ENCODE measurements around the gene UCK1.
"Not testable (repeated sequence)": the region's sequence is repeated elsewhere in the genome, so short reads cannot be mapped to it uniquely, and the experiment has no call there.

Gene UCK1

DNA sequence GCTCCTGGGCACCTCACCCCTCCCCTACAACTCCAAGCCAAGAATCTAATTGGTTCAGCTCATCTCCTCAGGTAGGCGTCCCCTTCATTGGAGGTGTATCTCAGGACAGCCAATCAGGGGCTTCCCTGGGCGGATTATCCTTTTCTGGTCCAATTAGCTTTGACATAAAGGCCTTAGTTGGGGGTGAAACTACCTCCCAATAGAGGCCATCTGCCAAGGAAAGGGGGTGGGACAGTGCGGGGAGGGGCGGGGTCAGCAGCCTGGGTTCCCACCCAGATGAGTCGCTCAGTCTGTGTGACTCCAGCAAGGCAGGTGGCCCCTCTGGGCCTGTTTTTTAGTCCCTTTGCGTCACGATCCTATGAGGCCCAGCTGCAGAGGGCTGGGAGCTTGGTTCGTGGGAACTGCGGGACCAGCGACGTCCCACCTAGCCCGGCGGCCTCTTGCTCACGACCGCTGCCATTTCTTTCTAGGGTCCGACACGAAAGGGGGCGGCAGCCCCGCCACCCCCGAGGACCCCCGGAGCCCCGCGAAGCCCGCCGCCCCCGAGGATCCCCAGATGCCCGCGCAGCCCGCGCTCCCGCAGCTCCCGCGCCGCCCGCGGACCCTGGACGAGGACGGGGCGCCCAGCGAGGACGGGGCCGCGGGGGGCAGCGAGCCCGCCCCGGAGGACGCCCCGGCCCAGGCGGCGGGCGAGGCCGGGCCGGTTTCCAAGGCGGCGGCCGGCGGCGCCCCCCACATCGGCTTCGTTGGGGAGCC is 23.2 kb upstream of the UCK1 start:
- peak; percentile 8 for DNase-seq

DNA sequence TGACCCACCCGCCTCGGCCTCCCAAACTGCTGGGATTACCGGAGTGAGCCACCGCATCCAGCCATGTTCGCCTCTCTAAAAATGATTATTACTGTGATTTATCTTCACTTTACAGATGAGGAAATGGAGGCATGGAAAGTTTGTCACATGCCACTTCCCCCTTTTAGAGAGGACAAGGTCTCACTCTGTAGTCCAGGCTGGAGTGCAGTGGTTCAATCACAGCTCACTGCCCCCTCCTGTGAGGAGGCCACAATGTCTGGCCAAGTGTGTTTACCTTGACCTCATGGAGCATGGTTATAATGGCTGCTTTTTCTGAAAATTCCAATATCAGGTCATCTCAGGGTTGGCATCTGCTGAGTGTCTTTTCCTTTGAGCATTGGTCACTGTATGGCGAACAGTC is 21.0 kb upstream of the UCK1 start:
- DNase-seq = no peak

DNA sequence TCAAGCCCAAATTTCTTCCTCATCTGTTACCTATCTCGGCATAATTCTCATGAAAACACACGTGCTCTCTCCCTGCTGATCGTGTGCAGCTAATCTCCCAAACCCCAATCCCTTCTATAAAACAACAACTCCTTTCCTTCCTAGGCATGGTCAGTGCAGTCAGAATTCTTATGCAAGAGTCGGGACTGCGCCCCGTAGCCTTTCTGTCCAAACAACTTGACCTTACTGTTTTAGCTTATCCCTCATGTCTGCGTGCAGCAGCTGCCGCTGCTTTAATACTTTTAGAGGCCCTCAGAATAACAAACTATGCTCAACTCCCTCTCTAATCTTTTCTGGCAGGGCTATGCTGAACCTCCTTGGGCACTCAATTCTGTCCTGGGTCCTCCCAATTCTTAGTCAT is 19.4 kb upstream of the UCK1 start:
- DNase-seq = not testable (repeated sequence)

DNA sequence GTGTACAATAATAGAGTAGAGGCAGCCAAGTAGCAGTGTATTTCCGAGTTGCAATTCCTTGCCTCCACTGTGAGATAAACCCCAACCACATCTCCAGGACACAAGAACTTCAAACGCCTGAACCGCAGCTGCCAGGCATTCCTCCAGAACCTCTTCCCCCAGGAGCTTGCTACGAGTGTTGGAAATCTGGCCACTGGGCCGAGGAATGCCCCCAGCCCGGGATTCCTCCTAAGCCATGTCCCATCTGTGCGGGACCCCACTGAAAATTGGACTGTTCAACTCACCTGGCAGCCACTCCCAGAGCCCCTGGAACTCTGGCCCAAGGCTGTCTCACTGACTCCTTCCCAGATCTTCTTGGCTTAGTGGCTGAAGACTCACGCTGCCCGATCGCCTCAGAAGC is 18.1 kb upstream of the UCK1 start:
- not testable (repeated sequence) for DNase-seq

DNA sequence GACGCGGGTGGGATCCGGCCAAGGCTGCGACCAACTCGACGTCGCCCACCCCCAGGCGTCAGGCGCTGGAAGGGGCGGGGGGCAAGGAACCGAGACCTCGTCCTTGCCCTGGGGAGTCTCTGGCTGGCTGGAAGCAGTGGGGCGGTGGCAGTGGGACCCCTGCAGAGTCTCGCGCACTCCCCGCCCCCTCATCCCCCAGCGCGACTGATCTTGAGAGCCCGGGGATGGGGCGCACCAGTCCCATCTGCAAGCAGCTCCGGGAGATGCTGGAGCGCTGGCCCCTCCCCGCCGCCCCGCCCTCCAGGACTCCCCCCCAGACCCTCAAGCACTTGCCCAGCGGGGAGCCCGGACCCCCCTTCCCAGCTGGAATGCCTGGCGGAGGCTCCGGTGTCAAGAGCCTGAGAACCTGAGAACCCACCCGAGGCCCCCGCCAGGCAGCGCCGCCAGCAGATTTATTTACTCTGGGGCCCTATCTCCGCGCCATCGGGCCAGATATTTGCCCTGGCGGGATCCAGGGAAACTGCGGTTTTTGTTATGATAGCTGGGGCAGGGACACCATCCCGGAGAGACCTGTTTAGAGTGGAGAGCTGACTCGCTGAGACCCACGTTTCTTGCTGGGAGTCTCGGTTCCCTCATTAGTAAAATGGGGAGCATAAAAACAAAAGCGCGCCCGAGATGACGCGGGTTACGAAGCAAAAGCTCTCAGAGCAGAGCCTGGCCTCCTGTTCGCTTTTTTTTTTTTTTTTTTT is 15.4 kb upstream of the UCK1 start:
- peak; percentile 74 for DNase-seq

DNA sequence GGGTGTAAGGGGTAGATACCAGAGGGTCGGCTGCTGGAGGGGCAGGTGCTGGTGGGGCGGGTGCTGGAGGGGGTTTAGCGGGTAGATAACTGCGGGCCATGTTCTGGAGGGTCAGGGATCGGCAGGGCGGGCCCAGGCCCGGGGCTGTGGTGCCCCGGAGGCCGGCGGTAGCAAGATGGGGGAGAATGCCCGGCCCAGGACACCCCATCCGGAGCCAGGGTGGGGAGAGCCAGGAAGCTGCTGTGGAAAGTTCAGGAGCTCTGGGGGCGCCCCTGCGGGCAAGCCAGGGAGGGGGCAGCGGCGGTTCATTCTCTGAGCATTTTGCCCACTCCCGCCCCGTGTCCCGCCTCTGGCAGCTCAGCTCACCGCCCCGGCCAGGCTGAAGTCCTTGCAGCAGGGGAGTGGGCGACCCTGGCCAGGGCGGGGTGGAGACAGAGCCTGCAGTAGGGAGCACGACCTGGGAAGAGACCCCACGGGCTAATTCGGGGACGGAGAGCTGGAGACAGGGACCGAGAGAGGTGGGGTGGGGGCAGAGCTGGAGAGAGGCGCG is 14.8 kb upstream of the UCK1 start:
- DNase-seq = peak; percentile 34

DNA sequence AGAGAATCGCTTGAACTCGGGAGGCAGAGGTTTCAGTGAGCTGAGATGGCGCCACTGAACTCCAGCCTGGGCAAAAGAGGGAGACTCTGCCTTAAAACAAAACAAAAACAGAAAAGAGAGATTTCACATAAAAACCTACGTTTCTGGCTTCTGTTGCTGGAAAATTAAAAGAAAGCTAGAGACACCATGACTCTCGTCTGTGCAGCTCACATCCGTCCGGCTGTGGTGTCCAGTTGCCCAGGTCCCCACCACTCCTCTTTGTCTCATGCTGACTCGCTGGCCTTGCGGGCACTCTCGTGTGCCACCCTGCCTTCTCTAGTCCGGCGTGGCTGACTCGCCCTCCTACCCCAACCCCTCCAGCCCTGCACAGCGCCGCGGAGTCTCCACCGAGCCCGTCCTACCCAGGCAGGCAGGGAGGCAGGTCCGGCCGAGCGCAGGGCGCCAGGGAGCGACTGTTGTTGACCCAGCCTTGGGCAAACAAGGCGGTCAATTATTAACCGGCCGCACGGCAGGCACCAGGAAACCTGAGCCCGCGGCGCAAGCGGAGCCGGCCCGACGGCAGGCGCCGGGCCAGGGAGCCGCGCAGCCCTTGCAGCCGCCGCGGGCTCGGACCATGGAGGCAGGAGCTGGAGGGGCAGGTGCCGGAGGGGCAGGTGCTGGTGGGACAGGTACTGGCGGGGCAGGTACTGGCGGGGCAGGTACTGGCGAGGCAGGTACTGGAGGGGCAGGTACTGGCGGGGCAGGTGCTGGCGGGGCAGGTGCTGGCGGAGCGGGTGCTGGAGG is 14.1 kb upstream of the UCK1 start, which contains the start of gene PRRT1B:
Gene PRRT1B, plus strand, starts transcription at position 521 of the 783 bp plus-strand sequence. Its CDS starts 93 bp downstream, at position 614.
- peak; percentile 92 for DNase-seq

DNA sequence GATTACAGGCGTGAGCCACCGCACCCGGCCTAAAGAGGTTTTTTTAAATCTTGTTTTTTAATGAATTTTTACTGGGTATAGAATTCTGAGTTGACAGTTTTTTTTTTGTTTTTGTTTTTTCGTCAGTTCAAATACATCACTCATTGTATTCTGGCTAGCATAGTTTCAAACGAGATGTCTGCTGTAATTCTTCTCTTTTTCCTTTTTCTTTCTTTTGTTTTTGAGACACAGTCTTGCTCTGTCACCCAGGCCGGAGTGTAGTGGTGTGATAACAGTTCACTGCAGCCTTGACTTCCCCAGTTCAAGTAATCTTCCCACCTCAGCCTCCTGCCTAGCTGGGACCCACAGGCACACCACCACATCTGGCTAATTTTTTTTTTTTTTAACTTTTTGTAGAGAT is 12.1 kb upstream of the UCK1 start:
- DNase-seq = no peak

DNA sequence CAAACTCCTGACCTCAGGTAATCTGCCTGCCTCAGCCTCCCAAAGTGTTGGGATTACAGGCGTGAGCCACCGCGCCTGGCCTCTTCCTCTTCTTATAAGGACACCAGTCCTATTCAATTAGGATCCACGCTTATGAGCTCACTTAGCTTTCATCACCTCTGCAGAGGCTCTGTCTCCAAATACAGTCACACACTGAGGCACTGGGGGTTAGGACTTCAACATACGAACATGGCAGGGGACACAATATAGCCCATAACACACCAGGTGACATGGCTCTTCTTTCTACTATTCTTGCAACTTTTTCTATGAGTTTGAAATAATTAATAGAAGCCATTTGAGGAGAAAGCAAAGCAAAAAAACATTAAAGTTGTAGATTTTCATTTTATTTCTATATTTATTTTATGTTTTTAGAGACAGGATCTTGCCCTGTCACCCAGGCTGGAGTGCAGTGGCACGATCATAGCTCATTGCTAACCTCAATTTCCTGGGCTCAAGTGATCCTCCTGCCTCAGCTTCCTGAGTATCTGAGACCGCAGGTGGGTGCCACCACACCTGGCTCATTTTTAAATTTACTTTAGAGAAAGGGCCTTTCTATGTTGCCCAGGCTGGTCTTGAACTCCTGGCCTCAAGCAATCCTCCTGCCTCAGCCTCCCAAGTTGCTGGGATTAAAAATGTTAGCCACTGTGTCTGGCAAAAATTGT is 8.3 kb upstream of the UCK1 start:
- no peak for DNase-seq

DNA sequence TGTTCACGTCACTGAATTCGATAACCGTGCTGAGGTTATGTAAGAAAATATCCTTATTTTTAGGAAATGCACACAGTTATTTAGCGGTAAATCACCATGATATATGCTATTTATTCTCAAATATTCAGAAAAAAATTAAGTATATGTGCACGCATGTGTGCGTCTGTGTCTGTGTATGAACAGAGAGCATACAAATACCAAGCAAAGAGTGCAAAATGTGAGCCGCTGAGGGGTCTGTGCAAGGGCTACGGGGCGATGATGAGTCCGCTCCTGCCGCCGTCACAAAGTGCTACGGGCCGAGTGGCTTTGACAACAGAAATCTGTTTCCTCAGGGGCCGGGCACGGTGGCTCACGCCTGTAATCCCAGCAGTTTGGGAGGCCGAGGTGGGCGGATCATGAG is 6.9 kb upstream of the UCK1 start:
- DNase-seq = no peak

DNA sequence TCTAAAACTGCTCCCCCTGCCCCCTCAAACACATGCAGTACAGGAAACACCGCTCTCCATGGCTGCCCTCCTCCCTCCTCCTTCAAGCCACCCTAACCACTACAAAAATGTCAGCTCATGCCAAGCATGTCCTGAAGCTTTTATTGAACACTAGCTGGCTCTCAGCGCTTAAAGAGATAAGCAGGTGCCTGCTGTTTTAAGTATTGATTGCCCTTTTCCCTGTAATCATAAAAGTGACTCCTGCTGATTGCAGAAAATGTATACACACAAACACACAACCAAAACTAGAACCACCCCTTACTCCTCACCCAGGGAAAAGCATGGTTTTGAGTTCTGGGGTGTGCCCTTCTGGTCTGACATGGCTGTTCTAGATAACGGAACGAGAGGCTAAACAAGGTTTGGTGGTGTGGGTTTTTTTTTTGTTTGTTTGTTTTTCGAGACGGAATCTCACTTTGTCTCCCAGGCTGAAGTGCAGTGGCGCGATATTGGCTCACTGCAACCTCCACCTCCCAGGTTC is 3.7 kb upstream of the UCK1 start:
- DNase-seq = peak; percentile 17

DNA sequence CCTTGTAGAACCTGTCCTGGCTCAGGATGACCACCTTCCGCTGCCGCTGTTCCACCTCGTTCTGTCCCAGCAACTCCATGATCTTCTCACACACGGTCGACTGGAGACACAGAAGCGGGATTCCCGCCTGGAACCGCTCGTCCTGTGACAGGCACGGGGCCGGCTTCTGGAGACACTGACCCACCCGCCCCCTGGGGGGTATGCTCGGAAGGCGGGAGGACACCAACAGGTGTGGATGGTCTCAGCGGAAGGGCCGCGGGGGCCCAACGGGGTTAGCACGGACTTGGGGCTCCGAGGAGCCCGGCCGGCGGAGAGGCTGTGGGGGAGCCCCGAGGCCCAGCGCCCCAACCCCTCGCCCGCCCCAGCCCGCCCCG is 530 bp downstream of the UCK1 start:
- peak; percentile 68 for DNase-seq

DNA sequence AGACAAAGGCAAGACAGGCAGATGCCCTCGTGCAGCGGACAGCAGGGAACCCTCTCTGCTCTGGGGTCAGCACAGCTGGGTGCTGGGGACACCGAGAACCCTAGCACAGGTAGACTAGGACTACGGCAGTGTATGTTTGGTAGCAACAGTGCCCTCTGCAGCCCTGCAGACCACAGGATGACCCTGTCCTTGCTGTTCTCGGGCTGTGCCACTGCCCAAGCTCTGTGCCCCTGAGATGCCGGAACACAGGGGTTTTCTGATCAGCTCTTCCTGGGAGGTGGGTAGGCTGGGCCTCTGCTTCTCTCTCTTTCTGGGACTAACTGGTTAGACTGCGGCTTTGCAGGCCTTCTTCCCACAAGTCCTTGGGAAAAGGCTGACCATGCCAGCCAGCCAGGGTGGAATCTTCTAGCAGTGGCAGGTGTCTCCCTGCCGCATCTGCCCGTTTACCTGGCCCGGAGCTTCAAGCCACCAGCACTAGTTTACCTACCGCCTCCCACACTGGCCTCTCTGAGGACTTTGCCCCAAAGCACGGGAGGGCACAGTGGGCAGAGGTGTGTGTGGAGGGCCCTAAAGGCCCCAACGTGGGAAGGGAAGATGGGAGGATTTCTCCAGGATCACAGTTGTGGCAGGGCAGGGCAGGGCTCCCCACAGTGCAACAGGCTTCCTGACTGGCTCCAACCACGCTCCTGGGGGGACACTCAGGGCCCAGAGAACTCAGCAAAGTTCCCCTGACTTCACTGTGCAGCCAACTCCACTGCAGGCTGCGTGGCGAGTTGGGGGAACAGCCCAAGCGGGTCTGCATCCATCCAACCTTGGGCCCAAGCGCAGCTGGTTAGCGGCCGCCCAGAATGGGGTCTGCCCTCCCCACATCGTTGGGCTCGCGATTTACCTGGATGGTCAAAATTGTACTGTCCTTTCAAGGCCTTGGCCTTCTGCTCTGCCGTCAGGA is 1.2 kb downstream of the UCK1 start:
- no peak for DNase-seq

DNA sequence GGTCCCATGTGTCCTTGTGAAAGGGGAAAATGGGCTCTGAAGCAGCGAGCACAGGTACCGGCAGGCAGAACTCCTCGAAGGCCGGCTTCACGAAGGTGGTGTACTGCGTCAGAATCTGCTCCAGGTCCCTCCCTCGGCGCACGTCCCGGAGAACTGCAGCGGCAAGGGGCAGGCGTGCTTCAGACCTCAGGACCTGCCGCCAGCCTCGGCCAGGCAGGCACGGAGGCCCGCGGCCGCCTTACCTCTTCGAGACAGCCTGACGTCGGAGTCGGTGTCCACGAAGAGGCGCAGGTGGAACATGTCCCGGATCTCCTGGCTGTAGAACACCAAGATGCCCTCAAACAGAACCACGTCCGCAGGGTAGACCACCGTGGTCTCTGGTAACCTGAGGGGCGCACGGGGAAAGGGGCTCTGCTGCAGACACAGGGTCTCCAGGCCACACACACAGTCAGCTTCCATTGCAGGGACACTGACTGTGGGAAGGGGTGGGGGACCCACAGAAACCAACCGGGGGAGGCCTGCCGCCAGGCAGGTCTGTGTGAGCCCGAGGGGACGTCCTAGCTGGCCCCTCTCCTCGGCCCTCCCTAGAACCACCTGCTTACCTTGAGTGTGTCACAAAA is 2.1 kb downstream of the UCK1 start:
- DNase-seq = no peak

DNA sequence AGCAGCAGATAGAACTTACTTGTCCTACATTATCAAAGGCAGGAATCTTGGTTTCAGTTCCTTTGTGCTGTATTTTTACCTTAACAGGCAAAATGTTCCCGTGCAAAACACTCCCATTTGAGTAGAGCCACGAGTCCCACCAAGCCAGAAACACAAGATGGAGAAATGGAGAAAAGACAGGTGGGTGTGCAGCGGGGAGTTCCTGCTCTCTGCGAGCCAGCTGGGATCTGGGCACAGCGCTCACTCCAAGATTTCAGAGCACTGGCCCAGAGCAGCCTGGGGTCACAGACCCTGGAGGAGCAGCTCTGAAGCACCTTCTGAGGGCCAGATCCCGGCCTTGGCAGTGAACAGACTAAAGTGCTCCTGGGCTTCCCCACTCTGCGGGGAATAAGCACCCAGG is 2.9 kb downstream of the UCK1 start:
- no peak for DNase-seq

DNA sequence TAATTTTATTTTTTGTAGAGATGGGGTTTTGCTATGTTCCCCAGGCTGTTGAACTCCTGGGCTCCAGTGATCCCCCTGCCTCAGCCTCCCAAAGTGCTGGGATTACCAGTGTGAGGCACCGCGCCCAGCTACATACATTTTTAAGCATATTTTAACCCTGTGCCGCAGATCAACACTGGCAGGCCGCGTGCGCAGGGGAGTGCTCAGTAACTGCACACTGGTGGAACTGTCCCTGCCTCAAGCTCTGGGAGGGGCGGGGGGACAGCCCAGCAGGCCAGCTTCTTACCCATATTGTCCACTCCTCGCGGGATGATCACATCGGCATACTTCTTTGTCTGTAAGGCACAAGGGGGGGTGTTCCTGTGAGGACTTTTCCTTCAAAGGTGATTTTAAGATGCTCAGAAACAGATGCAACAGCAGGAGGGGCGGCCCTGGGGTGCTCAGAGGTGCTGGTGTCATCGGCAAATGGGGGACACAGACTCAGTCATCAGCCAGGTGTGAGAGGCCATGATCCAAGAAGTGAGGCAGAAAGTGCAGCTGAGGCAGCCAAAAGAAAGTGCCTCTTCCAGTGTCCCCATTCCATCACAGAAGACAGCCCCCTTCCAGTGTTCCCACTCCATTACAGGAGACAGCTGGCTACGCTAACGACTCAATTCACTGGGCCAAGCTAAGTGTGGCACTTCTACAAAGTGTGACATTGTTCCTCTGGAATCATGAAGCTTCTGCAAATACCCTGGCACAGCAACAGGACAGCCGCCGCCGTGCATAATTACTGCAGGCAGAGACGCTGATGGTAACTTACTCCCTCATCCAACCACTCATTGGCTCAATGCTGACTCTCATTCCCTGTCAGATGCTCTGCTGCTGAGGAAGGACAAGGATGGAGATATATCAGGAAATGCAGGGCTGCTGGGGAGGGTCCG is 5.2 kb downstream of the UCK1 start:
- no peak for DNase-seq

DNA sequence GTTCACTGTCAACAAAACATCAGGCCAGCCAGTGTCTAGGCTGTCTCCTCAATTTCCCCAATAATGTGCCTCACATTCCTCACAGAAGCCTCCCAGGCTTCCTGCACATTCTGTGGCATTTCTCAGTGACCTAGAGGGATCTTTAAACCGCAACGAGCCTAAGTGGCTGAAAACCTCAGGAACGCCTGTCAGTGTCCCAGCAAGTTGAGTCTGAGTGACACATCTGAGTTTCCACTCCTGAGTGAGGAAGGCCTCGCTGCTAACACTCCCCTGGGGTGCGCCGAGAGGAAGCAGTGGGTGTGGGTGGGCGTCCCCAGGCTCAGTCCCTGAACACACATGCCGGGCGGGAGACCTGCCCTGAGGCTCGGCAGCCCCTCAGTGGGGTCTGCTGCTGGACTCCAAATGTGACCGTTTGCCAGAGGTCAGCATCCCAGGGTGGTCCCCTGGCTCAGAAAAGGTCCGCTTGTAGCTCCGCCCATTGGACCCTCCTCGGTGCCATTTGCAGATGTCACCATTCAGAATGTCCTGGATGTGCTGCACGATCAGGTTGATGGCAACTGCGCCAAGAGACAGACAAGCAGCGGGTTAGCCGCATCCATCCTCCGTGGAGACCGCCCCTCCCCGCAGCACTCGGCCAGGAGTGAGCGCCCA is 6.3 kb downstream of the UCK1 start:
- DNase-seq = no peak

DNA sequence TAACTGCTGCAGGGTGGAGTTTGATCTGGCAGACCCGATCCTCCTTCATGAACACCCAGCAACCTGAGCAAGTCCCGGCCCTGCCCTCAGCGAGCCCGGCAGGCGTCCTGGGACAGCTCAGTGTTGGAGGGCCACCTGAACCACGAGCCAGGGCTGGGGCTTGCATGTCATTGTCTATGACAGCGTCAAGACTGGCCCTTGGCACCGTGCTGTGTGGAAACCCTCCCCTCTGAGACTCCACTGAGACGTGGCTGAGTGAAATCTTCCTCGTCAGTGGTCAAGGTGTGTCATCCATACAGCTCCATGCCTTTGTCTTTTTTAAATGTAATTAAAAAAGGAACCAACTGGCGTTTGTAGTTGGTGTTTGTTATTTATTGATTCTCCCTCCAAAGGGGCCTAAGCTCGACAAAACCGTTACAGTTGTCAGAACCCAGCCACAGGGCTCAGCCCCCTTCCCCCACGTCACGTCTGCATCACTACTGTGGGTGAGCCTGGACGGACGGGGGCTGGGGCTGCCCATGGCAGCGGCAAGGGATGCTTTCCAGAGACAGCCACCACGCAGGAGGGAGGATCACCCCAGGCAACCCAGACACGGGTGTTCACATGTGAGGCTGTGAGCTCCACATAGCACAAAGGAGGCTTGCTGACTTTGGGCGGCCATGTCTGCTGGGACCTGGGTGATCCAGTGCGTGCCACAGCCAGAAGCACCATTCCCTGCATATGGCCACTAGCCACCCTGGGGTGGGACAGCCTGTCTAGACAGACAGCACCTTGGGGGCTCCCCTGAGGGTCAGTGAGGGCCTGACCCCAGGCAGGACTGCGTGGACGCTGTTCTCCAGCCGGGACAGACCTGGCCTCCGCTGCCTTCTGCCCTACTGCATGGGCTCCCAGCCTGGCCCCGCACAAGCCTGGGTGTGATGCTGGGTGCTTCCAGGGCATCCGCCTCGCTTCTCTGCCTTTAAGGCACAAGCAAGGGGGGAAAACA is 7.3 kb downstream of the UCK1 start:
- DNase-seq = no peak

Data from NCI-H69 (cell line).